Muscle of leg (tissue), 11 donors: ENCODE measurements around the gene VAMP5. TPM values are rescaled to one million over a fixed set of nuclear protein-coding genes. Genes with fewer than 3 reads are reported as not detected.
A peak's percentile ranks its signal among the peaks of the same experiment; 100 is the strongest.
"Not testable (repeated sequence)": the region's sequence is repeated elsewhere in the genome, so short reads cannot be mapped to it uniquely, and the experiment has no call there.

ENCODE experiments used
- DNase-seq: peaks from one replicate; pipeline ENCODE4 v3.0.0; 2013
- H3K27ac ChIP-seq: one replicate; pipeline ENCODE4 v1.5.1; 2013; ENCODE audit warnings: mild to moderate bottlenecking, low read length, control low read depth
- H3K27me3 ChIP-seq: one replicate; pipeline ENCODE4 v1.6.1; 2013; ENCODE audit warnings: low read length; ENCODE audit not compliant: control insufficient read depth, insufficient read depth
- H3K36me3 ChIP-seq: one replicate; pipeline ENCODE4 v1.6.1; 2013; ENCODE audit warnings: low read length; ENCODE audit not compliant: control insufficient read depth, insufficient read depth
- H3K4me1 ChIP-seq: one replicate; pipeline ENCODE4 v1.6.1; 2013; ENCODE audit warnings: low read length; ENCODE audit not compliant: control insufficient read depth, insufficient read depth
- H3K4me3 ChIP-seq: one replicate; pipeline ENCODE4 v1.5.1; 2013; ENCODE audit warnings: low read length, control low read depth
- H3K9me3 ChIP-seq: replicated peaks from 2 replicates; pipeline ENCODE4 v1.6.1; 2013; ENCODE audit warnings: low read depth, low read length; ENCODE audit not compliant: control insufficient read depth
- WGBS: methylation state at CpG from one replicate; pipeline ENCODE4 v1.1.5; 2013; ENCODE audit warnings: missing lambda C conversion rate; ENCODE audit not compliant: insufficient coverage; 5-methylcytosine and 5-hydroxymethylcytosine counted together
- polyA plus RNA-seq, 8 donors: library from polyadenylated mRNA; unstranded; fragments of 120-200 nt; gene quantifications; one replicate each; pipeline versions ENCODE4 v1.2.1 to v1.2.3, GENCODE V29; 2013; ENCODE audit warnings: inconsistent platforms in 1 of 8, low replicate concordance in 1 of 8; ENCODE audit not compliant: insufficient read length in 8 of 8, insufficient read depth in 1 of 8
- total RNA-seq: library from RNA; stranded (reverse); fragments of 120-200 nt; gene quantifications from one replicate; pipeline ENCODE4 v1.2.4, GENCODE V29; 2013

The VAMP5 gene
- total and polyA plus RNA-seq, 9 donors = 18.0 to 56.2 (median 40.1) TPM

DNA sequence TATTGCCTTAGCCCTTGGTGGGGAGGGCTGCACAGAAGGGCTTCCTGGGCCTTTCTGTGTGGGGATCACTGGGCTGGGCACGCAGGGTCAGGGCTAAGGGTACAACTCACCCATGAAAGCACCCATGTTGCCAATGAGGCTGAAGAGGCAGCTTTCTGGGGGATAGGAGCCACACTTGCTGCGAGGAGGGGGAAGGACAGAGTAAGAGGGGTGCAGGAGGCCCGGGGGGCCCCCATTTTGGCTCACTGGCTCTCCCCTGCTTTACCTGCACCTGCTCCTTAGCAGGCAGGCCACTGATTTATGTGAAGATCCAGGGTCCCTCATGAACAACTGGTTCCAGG is 16.0 kb downstream of the VAMP5 start:
- peaks cover 27% of the 10 kb centered on the region for H3K4me1 ChIP-seq
- no CpG with 5 or more reads among the region's 3 CpGs for WGBS

DNA sequence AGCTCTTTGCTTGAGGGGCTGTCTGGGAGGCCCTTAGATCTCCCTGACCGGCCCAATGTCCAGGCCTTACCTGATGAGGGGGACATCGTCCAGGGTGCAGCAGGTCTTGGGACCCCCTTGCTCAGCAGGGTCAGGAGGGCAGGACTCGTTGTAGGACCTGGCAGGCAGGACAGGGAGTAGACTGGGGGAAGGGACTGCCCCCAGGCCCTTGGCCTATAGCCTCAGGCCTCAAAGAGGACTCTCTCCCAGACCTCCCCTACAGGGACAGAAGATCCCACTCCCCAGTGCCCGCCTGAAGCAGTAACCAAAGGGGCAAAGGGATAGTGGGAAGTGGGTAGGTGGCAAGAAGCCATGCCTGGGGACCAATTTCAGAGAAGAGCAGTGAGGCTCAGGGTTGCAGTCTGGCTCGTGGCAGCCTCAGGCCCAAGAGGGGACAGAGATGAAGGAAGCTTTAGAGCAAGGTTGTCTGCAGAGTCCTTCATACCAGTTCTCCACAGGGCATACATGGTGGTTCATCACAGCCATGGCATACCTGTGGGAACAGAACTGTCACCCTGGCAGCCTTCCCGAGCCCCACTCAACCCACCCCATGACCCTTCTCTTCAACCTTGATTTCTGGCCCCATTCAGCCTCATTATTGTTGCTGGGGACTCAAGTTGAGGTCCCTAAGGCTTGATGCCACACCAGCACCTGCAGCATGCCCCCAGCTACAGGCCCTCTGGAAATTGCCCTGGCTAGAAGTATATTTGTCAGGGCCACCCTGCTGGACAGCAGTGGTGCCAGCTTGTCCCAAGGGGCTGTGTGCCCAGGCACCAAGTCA is 16.9 kb downstream of the VAMP5 start:
- Histone ChIP-seq H3K4me3 (peak overlapping the region; percentile 89), H3K27ac (no peak overlapping the region), H3K4me1 (peaks cover 35% of the 10 kb centered on the region)

More for the DNA sequence above, 16.0 kb downstream of the VAMP5 start:
- Histone ChIP-seq H3K9me3 (no peaks in the 10 kb centered on the region), H3K27me3 (no peaks in the 10 kb centered on the region), H3K4me3 (no peak overlapping the region), H3K27ac (no peak overlapping the region), H3K36me3 (peaks cover 40% of the 10 kb centered on the region)
- DNase-seq = no peak

DNA sequence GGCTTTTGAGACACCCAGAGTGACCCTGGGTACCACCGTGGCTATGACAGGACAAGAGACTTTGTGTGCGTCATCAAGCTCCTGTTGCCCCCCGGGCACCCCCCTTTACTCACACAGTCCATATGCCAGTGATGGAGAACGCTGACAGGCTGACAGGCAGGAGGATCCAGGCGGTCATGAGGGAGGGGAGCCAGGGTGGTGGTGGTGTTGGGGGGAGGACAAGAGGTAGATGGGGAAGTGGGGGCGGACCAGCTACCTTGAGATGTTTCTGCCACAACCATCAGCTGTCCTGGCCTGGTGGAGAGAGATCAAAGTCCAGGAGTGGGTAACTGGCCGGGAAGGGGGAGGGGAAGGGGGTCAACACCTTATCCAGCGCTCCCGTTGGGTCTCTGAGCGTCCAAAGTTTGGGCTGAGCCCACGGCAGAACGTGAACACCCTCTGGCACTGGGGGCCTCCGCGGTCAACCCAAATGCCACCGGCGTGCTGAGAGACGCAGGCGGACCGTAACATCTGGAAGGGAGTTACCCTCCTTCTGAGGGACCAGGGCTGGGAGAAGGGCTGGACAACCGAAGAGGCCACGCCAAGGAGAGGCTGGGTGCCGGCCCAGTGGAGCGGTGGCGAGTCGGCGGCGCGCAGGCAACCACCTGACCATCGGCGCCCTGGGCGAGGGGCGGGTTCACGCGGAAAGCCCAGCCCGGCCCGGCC is 17.7 kb downstream of the VAMP5 start:
- Histone ChIP-seq H3K27ac (peak overlapping the region; percentile 17), H3K4me3 (peak overlapping the region; percentile 89), H3K9me3 (no peaks in the 10 kb centered on the region), H3K4me1 (peaks cover 30% of the 10 kb centered on the region), H3K36me3 (peaks cover 41% of the 10 kb centered on the region), H3K27me3 (no peaks in the 10 kb centered on the region)
- no peak for DNase-seq
- 1% methylated on average over 32 of the region's 36 CpGs for WGBS

More for the DNA sequence above, 16.9 kb downstream of the VAMP5 start:
- Histone ChIP-seq H3K27me3 (no peaks in the 10 kb centered on the region), H3K36me3 (peaks cover 44% of the 10 kb centered on the region), H3K9me3 (no peaks in the 10 kb centered on the region)
- 73% methylated on average over 2 of the region's 6 CpGs for WGBS
- no peak for DNase-seq

DNA sequence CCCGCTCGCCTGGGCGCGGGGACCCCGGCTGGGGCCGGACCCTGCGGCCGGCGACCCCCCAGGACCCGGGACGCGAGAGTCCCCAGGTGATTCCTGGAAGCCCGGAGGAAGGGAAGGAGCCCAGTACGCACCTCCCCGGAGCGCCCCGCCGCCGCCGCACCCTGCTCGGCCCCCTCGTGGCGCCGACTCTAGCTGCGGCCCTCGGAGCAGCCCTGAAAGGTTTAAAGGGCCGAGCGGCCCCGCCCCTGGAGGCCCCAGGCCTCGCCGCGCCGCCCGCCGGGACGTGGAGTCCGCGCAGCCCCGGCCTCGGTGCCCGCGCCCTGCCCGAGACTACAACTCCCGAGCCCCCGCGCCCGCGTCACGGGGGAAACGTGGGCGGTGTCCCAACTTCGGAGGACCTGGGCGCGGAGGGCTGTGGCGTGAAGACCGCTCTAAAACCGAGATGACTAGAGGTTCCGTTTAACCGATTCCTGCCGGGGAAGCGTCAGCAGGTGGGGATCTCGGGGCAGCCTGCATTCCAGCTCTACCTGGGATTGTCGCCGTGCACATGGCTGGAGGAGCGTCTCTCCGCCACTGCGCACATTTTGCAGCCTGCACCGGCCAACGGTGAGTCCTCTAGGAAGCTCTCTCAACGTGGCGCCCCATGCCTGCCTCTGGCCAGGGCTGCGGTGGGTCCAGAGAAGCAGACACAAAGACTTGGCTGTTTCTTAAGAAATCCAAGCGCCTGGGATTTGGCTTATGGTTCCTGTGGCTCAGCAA is 18.4 kb downstream of the VAMP5 start, which contains the start of gene TMEM150A:
TMEM150A (minus strand) TSS at position 223 of the 759 bp plus-strand sequence. CDS start 750 bp downstream, outside the sequence.
- no peaks in the 10 kb centered on the region for H3K9me3 ChIP-seq
- H3K27me3 ChIP-seq = no peaks in the 10 kb centered on the region
- under 1% methylated on average over 72 of the region's 73 CpGs for WGBS
- peaks cover 29% of the 10 kb centered on the region for H3K4me1 ChIP-seq
- peak within 1 kb of the TSS; percentile 89 for H3K4me3 ChIP-seq
- peak within 1 kb of the TSS; percentile 78 for H3K27ac ChIP-seq
- H3K36me3 ChIP-seq = peaks cover 39% of the 10 kb centered on the region
- peak; percentile 98 for DNase-seq

DNA sequence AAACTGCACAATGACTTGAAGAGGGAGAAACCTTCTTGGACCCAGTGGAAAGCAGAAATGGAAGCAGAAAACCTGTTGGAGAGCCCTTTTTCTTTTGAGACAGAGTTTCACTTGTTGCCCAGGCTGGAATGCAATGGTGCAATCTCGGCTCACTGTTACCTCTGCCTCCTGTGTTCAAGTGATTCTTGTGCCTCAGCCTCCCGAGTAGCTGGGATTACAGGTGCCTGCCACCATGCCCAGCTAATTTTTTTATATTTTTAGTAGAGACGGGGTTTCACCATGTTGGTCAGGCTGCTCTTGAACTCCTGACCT is 19.9 kb downstream of the VAMP5 start:
- WGBS = no CpG with 5 or more reads among the region's 3 CpGs
- not testable (repeated sequence) for H3K27me3 ChIP-seq, DNase-seq, H3K4me3 ChIP-seq, H3K9me3 ChIP-seq, H3K27ac ChIP-seq
- Histone ChIP-seq H3K4me1 (peaks cover 29% of the 10 kb centered on the region), H3K36me3 (peaks cover 42% of the 10 kb centered on the region)

DNA sequence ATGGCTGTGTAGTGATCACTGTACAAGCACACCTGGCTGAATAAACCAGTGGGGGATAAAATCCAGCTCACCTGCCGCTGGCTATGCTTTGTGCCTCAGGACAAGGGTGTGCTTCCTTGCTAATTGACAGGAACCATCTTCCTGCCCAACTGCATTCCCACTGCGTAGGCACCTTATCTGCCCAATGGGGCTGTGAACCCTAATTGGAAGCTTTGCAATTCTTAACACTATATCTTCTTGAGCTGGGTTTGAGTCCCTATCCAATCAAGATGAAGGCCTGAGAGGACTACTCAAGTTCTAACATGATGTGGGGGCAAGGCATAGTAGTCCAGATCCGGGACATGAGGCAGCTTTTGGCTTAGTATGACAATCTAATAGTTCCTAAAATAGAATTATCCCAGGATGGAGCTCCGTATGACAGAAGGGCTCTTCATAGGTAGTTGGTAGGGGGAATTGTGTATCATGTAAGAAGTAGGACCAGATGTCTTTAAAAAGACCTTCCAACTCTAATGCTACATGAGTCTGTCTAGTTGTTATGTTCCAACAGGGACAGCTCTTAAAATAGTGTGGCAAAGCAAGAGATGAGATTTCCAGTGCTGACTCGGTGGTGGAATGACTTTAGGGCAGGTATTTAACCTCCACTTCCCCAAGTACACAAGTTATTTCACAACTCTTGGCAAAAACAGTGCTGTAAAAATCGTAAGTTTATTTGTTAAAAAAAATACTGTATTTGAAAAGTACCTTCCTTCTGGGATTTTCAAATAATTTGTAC is 20.5 kb downstream of the VAMP5 start:
- DNase-seq = no peak
- WGBS = 86% methylated on average over 2 of the region's 6 CpGs
- H3K9me3 ChIP-seq = no peaks in the 10 kb centered on the region
- no peak overlapping the region for H3K4me3 ChIP-seq
- H3K27me3 ChIP-seq = no peaks in the 10 kb centered on the region
- H3K36me3 ChIP-seq = peaks cover 41% of the 10 kb centered on the region
- peaks cover 32% of the 10 kb centered on the region for H3K4me1 ChIP-seq
- H3K27ac ChIP-seq = peak overlapping the region; percentile 15

DNA sequence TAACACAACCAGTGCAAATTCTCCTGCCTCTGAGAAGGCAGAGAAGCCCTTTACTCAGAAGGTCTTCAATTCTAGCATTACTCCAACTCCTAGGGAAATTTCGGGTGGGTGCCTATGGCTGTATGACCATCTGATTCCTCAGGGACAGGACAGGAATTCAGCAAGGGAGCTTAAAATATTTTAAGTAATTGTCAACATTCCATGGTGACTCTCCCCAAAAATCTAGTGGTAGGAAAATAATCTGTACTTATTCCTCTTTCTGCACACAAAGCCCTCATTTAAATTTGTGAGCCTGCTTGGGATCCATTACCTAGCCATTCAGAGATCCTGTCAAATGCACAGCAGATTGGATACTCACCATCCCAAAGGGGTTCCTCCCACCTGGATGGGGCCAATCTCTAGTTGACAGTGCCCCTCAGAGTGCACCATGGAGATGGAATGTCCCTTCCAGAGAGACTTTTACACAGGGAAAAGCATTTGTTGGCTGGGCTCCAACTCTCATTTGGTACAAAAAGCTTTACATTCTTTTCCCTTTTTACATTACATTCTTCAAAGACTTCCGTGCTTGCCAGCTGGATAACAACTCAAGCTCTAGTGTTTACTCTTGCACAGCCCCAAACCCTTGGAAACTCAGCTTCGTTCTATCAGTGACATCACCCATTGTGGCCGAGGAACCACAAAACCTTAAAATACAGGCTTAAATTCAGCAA is 21.3 kb downstream of the VAMP5 start:
- peaks cover 34% of the 10 kb centered on the region for H3K4me1 ChIP-seq
- no peaks in the 10 kb centered on the region for H3K9me3 ChIP-seq
- peaks cover 39% of the 10 kb centered on the region for H3K36me3 ChIP-seq
- WGBS = 33% methylated on average over 1 of the region's 4 CpGs
- no peak overlapping the region for H3K4me3 ChIP-seq
- H3K27me3 ChIP-seq = no peaks in the 10 kb centered on the region
- DNase-seq = peak; percentile 53
- H3K27ac ChIP-seq = peak overlapping the region; percentile 53

DNA sequence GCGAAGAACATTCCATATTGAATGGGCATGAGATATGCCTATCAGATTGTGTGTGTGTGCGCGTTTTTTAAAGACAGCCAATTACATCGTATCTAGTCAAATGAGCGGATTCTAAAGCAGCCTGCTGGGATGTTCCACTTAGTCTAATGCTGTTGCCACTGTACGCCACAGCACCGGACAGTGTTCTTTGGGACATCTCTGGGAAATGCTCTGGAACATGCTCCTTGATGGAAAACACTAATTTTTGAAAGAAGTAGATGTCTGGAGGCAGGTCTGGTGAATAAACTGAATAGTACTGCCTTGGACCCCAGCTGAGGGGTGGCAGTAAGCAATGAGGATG is 21.9 kb downstream of the VAMP5 start:
- no peak for DNase-seq
- no peak overlapping the region for H3K4me3 ChIP-seq
- H3K36me3 ChIP-seq = peaks cover 35% of the 10 kb centered on the region
- H3K27me3 ChIP-seq = no peaks in the 10 kb centered on the region
- H3K4me1 ChIP-seq = peaks cover 36% of the 10 kb centered on the region
- no peaks in the 10 kb centered on the region for H3K9me3 ChIP-seq
- WGBS = 86% methylated on average over 6 of the region's 7 CpGs
- peak overlapping the region; percentile 53 for H3K27ac ChIP-seq
